ENCODE measurements around the gene CSNK1G1.
"Not testable (repeated sequence)": the region's sequence is repeated elsewhere in the genome, so short reads cannot be mapped to it uniquely, and the experiment has no call there.

CSNK1G1 gene

GRCh38 chr15:64287953-64288352 is 68.0 kb downstream of the CSNK1G1 start:
- no peak for DNase-seq (ENCODE audit: low spot score)

DNA sequence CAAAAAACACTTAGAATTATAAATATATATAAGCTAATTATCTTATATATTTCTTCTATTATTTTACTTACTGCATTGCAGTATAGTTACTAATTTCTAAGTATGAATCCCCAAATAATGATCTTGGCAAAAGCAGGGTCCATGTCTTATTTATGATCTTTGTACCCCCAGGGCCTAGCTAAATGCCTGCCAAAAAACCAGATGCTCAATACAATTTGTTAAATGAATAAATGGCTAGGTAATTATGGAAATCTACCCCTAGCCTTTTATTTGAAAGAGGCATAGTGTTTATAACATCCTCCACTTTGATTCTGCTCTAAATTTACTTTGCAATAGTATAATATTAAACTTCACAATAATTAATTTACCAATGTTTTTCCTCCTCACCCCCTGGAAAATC is 69.5 kb downstream of the CSNK1G1 start:
- no peak for DNase-seq (ENCODE audit: low spot score)

GRCh38 chr15:64285871-64286270 is 70.1 kb downstream of the CSNK1G1 start:
- no peak for DNase-seq (ENCODE audit: low spot score)

DNA sequence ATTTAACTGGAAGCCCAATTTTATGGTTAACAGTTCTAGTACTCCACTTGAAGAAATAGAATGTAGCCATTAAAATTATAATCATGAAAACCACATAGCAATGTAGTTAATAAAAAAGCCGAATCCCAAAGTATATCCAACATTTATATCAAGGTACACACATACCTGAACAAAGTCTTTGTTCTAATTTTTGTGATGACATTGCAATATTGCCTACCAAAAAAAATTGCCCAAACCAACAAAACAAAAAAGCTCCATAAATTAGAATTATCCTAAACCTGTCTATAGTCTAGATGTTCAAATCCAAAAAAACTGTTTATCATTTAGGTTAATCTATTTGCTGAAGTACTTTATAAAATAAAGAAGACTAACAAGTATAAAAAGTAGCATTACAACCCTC is 70.8 kb downstream of the CSNK1G1 start:
- no peak for DNase-seq (ENCODE audit: low spot score)

GRCh38 chr15:64284042-64284441 is 71.9 kb downstream of the CSNK1G1 start:
- DNase-seq (ENCODE audit: low spot score): no peak

GRCh38 chr15:64282701-64283100 is 73.3 kb downstream of the CSNK1G1 start:
- no peak for DNase-seq (ENCODE audit: low spot score)

DNA sequence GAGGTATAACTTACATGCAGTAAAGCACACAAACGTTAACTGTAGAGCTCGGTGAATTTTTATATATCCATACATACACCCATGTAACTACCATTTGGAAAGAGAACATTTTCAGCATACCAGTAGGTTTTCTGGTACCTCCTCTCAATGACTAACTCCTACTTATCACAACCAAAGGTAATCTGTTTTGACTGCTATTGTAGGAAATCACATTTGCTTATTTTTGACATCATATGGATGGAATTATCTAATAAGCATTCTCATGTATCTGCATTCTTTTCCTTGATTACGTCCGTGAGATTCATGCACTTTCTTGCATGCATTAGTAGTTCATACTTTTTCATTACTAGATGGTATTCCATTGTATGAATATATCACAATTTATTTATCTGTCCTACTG is 76.8 kb downstream of the CSNK1G1 start:
- DNase-seq (ENCODE audit: low spot score): no peak

GRCh38 chr15:64275934-64276333 is 80.0 kb downstream of the CSNK1G1 start:
- DNase-seq (ENCODE audit: low spot score): no peak

DNA sequence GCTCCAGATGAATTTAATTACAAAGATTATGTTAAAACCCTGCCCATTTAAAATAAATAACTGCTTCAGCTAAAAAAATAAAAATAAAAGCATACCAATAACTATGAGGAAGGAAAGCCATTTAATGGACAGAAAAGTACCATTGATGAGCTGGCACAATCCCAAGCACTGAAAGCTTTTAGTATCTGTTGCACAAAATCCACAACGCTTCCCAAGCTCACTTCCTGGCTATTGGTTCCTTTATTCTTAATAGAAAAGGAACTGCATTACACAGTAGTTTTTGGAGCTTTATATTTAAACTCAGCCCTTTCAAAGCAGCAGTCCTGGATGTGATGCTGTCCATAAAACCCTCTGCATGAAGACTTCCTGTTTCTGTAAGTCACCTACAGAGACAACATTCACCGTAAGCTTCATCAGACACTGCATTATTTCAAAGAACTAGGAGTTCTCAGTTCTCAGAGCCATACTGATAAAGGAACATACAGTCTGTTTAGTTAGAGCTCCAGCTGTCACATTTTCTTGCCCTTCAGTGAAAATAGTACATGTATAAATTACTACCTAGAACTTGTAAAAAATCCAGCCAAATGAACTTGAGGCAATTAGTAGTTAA is 81.5 kb downstream of the CSNK1G1 start:
- DNase-seq (ENCODE audit: low spot score): no peak

DNA sequence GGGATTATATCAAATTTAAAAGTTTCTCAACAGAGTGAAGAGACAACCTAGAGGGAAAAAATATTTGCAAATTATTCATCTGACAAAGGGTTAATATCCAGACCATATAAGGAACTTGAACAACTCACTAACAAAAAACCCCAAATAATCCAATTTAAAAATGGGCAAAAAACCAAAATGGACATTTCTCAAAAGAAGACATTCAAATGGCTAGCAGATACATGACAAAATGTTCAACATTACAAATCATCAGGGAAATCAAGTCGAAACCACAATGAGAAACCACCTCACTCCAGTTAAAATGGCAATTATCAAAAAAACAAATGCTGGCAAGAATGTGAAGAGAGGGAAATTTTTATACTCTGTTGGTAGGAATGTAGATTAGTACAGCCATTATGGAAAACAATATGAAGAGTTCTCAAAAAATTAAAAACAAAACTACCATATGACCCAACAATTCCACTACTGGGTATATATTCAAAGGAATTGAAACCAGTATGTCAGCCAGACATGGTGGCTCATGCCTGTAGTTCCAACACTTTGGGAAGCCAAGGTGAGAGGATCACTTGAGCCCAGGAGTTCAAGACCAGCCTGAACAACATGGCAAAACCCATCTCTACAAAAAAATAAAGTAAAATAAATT is 88.5 kb downstream of the CSNK1G1 start:
- DNase-seq (ENCODE audit: low spot score): no peak

DNA sequence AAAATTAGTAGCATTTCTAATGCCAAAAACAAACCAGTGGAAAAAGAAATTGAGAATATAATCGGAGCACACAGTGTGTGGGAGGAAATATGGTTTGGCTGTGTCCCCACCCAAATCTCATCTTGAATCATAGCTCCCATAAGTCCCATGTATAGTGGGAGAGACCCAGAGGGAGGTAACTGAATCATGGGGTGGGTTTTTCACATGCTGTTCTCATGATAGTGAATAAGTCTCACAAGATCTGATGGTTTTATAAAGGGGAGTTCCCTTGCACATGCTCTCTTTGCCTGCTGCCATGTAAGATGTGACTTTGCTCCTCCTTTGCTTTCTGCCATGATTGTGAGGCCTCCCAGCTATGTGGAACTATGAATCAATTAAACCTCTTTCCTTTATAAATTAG is 90.8 kb downstream of the CSNK1G1 start:
- not testable (repeated sequence) for DNase-seq (ENCODE audit: low spot score)

DNA sequence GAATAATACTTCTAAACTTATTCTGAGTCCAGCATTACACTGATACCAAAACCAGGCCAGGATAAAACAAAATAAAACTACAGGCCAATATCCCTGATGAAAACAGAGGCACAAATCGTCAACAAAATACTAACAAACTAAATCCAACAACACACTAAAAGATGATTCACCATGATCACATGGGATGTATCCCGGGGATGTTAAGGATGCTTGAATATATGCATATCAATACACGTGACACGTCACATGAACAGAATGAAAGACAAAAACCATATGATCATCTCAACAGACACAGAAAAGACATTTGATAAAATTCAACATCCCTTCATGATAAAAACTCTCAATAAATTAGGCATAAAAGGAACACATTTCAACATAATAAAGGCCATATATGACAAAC is 91.5 kb downstream of the CSNK1G1 start:
- no peak for DNase-seq (ENCODE audit: low spot score)

GRCh38 chr15:64263567-64263966 is 92.4 kb downstream of the CSNK1G1 start:
- DNase-seq (ENCODE audit: low spot score): no peak

DNA sequence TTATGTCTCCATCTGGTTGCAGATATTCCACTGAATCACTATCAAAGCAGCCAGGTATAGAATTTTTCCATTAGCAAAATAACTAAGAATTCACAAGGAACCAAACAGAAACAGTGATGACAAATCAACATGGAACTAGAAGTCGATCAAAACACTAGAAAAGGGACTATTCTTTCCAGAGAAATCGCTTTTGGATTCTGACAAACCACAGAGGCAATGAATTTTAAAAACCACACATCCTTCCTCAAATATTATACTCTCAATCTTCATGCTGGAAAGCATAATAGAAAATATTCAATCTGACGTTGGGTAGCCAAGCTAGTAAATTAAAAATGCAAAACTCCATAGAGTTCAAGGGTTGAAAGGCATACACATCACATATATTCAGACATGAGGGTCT is 99.9 kb downstream of the CSNK1G1 start:
- no peak for DNase-seq (ENCODE audit: low spot score)

DNA sequence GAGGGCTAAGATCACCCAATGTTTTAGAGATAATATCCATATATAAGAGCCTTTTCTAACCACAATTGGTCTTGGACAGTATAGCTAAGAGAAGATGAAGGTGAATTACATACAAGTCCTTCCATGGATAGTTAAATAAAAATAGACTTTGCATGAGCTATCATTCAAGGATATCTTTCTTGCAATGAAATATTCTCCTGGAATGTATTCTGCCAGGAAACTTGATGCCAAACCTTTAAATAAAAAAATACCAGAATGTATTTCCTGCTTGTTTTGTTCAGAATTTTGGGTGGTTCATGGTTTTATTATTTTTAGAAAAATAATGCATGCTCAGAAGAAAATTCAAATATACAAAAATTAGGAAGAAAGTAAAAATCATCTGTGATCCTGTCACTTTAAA is 104.3 kb downstream of the CSNK1G1 start:
- DNase-seq (ENCODE audit: low spot score): no peak

- no peak for DNase-seq (ENCODE audit: low spot score)
Observed at GRCh38 chr15:64251121-64251520, 104.9 kb downstream of the CSNK1G1 start.

DNA sequence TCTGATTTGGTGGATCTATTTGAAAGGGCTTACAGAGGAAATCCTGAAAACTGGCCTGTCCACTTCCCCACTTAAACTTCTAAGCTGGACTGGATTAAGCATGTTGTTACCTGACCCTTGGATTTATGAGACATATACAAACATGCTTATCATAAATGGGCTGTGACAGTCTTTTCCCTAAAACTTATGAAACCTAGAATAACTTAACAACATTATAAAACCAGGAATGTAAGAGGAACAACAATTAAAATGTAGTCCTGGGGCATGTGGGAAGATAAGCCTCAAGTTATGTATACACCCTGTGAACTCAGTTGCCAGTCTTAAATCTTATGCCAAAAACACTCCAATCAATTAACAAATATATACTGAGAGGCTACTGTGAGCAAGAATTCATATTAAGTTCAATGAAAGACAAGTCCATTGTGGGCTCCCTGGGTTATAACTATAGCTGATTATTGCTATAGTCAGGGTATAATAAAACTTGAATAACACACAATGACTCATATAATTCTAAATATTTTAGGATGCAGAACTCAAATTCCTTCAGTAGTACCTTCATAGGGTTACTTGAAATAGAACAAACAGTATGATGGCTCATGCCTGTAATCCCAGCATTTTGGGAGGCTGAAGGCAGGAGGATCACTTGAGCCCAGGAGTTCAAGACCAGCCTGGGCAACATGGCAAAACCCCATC is 105.9 kb downstream of the CSNK1G1 start:
- DNase-seq (ENCODE audit: low spot score): no peak

GRCh38 chr15:64249406-64249805 is 106.6 kb downstream of the CSNK1G1 start:
- no peak for DNase-seq (ENCODE audit: low spot score)

DNA sequence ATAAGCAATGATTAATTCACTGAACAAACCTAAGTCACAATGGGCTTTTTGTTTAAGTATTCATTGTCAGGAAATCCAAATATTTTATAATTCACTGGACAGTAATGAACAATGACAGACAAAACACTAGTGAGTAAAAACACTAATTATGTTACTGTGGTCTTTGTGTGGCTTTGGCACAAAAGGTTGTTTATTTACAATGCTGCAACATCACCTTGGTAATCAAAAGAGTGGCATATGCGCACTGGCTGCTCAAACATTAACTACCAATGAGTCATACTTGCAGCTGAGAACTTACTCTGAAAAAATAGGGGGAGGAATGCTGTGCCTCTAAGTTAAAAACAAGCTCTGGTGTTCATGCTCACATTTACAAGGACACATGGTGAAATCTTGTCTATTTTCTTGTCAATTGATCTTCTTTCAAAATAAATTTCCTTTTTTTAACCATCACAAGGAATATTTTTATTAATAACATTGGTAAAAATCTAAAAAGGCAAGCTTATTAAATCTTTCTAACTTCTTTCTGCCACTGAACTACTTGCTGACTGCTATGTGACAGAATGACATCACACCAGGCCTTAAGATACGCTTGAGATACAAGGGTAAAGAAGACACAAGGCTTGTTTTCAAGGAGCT is 107.9 kb downstream of the CSNK1G1 start:
- no peak for DNase-seq (ENCODE audit: low spot score)

- DNase-seq (ENCODE audit: low spot score): no peak
Observed at GRCh38 chr15:64247535-64247905, 108.5 kb downstream of the CSNK1G1 start.

DNA sequence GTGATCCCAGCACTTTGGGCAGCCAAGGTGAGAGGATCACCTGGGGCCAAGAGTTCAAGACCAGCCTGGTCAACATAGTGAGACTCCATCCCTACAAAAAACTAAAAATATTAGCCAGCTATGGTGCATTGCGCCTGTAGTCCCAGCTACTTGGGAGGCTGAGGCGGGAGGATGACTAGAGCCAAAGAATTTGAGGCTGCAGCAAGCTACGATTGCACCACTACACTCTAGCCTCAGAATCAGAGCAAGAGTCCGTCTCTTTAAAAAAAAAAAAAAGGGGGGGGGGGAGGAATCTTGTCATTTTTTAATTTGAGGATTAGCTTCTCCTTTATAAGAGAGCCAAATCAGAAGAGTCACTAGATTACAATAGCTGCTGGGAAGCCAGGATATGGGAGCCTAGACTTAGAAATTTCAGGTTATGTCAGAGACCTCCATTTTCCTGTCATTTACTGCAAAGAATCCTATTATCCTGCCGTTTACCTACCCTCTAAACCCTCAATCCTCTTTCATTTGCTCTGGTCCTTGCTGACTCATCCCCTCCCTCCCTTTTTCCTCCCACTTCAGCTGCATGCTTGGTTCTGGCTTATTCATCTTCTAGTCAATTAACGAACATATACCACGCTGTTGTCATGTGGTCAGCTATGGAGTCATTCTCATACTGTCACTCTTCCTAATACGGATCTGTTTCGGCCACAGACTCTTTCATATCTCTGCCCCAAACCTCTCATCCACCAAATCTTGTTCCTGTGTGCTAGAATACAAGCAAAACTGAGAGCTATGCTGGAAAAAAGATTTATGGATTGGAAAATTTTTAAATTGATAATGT is 109.4 kb downstream of the CSNK1G1 start:
- peak; percentile 46 for DNase-seq (ENCODE audit: low spot score)

DNA sequence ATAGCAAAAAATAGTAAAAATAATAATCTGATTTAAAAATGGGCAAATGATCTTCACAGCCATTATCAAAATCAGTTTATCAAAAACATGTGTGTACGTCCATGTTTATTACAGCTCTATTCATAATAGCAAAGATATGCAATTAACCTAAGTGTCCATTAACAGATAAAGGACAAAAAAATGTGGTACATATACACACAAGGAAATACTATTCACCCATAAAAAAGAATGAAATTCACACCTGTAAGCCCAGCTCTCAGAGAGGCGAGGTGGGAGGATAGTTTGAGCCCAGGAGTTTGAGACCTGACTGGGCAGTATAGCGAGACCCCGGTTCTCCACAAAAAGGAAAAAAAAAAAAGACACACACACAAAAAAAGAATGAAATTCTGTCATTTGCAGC is 110.6 kb downstream of the CSNK1G1 start:
- no peak for DNase-seq (ENCODE audit: low spot score)
